22Rv1 (cell line): ENCODE data around the gene TBCEL.

Source experiments
- ZFX ChIP-seq: fragments of 450-650 bp; IDR thresholded peaks from 2 replicates; pipeline ENCODE4 v1.6.1; 2017; ENCODE audit warnings: antibody characterized with exemption, borderline replicate concordance
- TF ChIP-seq, protein P1 (sequence below): fragments of 450-650 bp; IDR thresholded peaks from 2 replicates; pipeline ENCODE4 v1.5.1; 2017; ENCODE audit warnings: mild to moderate bottlenecking

DNA sequence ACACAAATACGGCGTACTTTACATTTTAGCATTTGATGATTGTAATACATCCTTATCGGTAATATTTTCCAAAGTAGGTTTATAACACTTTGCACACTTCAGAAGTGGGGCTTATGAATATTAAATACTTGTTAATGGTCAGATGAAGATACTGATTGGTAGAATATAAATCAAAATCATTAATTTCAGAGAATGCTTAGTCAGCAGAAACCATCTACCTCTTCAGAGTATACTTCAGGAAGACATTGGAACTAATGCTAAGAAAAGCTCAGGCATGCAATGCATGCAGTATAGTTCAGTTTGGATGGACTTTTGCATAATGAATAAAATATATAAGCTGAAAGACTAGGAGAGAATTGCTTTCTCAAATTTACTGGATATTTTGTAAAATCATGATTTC, 57.4 kb downstream of the TBCEL start:
- TF ChIP-seq, protein P1, sequence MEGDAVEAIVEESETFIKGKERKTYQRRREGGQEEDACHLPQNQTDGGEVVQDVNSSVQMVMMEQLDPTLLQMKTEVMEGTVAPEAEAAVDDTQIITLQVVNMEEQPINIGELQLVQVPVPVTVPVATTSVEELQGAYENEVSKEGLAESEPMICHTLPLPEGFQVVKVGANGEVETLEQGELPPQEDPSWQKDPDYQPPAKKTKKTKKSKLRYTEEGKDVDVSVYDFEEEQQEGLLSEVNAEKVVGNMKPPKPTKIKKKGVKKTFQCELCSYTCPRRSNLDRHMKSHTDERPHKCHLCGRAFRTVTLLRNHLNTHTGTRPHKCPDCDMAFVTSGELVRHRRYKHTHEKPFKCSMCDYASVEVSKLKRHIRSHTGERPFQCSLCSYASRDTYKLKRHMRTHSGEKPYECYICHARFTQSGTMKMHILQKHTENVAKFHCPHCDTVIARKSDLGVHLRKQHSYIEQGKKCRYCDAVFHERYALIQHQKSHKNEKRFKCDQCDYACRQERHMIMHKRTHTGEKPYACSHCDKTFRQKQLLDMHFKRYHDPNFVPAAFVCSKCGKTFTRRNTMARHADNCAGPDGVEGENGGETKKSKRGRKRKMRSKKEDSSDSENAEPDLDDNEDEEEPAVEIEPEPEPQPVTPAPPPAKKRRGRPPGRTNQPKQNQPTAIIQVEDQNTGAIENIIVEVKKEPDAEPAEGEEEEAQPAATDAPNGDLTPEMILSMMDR = no peak
- no peak for TF ChIP-seq ZFX
